ENCODE results near the gene MYH1.

Gene MYH1

DNA sequence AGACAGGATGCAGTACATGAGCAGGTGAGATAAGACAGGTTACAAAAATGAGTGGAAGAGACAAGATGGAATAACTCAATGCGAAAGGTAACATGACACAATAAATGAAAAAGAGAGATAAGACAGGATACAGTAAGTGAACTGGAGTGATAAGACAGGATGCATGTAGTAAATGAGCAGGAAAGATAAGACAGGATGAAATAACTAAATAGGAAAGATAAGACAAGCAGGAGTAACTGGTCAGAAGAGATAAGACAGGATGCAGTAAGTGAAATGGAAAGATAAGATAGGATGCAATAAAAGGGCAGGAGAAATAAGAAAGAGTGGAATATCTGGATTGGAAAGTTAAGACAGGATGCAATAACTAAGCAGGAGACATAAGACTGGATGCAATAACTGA, 40.6 kb downstream of the MYH1 start:
- DNase-seq, result no peak

DNA sequence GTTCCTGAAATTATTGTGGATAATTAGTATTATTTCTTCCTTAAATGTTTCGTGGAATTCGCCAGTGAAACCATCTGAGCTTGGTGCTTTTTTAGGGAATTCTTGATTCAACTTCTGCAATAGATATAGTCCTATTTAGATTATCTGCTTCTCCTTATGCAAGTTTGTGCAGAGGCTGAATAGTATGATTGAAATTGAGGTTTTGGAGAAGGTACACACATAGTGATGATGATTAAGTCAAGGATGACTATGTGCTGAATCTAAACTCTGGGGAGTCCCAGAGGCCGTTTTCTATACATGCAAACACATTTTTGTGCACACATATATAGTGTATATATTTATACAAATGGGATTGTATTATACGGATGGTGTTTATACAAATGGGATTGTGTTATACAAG, 43.8 kb downstream of the MYH1 start:
- DNase-seq, result no peak

DNA sequence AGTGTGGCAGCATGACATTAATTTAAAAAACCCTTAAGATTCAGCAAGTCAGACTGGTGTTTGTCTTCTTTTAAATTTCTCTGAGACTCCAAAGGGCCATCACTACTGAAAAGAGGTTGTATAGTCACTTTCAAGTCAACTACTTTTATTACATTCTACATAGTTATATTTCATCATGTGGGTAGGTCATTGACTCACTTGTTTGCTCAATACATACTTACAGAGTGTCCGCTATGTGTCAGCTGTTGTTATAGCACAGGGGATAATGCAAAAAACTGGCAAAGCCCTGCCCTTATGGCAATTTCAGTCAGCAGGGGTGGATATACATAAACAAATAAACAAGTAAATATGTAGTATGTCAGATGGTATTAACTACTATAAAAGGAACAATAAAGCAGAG, 46.5 kb downstream of the MYH1 start:
- DNase-seq, result no peak

GRCh38 chr17:10469459-10469858, 48.9 kb downstream of the MYH1 start, which contains the start of gene MYH4:
Gene MYH4 (minus strand): TSS chr17:10469559. CDS start chr17:10466745, 2,814 bp downstream.
- no peak for DNase-seq

GRCh38 chr17:10463402-10463801, 54.9 kb downstream of the MYH1 start:
- DNase-seq, result no peak

DNA sequence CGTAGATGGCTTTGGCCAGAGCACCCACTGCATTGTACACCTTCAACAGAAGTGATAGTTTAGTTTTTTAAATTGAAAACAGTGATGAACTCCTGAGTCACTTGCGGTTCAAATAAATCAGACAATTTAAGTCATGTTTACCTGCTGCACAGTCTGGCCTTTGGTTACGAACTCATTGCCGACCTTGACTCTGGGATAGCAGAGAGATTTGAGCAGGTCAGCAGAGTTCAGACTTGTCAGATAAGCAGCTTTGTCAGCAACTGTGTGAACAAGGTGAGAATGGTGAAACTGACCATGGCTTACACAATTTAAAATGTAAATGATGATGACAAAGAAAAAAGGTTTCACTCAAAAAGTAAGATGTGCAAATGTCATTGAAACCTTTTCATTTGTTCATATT, 58.3 kb downstream of the MYH1 start:
- no peak for DNase-seq

DNA sequence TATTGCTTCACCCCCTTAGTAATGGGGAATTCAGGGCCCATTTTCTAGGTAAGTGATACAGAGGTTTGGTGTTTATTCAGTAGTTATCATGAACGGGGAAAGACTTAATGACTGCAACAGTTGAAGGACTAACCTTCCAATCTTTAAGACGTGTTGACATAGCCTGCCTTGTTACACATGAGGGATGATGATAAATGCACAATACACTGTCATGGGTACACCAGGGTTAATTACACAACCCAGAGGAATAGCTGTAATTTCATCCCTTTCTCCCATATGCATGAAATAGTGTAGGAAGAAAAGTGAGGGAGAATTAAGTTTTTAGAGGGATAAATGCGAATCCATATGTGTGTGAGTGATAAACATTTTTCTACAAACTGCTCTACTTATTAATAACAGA, 59.6 kb downstream of the MYH1 start:
- DNase-seq, result no peak

DNA sequence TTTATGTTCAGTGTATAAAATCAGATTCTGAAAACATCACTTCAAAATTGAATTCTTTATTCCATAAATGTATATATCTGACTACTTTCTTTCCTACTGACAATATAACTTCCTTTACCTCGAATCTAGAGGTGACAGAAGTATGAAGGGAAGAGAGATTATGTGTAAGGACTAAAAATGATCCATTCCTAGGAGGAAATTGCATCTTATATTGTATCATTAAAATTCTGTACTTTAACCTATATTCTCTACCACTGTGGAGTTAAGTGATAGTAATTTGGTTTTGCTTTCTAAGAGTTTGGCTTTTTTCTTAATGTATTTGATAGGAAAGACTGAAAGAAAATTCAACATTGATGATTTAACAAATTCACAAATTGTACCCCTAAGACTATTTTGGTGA, 60.4 kb downstream of the MYH1 start:
- DNase-seq, result no peak

- no peak for DNase-seq
Measured at GRCh38 chr17:10447026-10447931, 71.1 kb downstream of the MYH1 start.

All from NCI-H524 (cell line).